ENCODE measurements around the gene FNIP2.
A peak's percentile ranks its signal among the peaks of the same experiment; 100 is the strongest.
"Not testable (repeated sequence)": the region's sequence is repeated elsewhere in the genome, so short reads cannot be mapped to it uniquely, and the experiment has no call there.

FNIP2 gene

GRCh38 chr4:158763462-158763861 is 5.4 kb upstream of the FNIP2 start:
- DNase-seq, result no peak

DNA sequence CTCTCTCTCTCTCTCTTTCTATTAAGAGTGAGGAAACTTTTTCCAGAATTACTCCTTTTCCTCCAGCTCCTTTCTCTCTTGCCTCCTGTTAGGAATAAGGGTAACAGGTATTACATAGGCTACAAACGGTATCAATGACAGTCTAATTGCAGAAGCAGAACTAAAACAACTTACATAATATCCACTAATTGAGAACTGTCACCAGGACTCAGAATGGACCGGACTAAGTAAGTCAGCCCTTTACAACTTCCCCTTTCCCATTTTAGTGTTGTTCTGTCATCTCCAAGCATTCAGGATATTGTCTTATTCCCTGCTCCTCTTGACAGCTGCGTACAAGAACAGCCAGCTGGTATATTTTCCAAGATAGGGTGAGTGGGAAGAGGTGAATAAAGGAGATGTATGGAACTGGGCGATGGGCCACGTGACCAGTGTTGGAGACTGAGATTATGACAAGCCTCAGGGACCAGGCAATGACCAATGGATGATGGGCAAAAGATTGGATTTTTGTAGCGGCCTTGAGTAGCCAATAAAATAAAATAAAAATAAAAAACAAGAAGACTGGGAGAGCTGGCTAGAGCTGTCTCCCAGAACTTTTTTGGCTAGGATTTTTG is 2.3 kb upstream of the FNIP2 start:
- DNase-seq, result no peak

GRCh38 chr4:158767451-158767850 is 1.4 kb upstream of the FNIP2 start:
- no peak for DNase-seq

- DNase-seq, result no peak
These were observed 522 bp downstream of the FNIP2 start for GRCh38 chr4:158769175-158769921.

DNA sequence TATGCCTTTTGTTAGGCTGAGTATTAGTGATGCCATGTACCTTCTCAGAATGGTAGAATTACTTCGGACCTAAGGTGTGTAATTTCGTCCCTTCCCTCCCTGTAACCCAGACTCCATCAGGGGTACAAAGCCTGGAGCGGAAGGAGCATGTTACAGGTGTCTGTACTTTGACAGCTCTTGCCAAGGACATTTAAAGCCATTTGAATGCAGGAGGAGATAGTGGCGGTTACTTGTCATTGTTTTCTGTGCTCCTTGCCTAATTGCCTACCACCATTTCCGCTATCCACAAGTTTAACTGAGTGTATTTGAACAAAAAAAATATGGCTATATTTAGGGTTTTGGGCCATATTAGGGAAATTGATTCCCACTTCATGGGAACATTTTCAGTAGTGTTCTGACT is 1.8 kb downstream of the FNIP2 start:
- no peak for DNase-seq

- no peak for DNase-seq
These were observed 3.0 kb downstream of the FNIP2 start for GRCh38 chr4:158771776-158772175.

- peak; percentile 81 for DNase-seq
These were observed 6.3 kb downstream of the FNIP2 start for GRCh38 chr4:158775091-158775651.

GRCh38 chr4:158776106-158776505 is 7.3 kb downstream of the FNIP2 start:
- DNase-seq, result no peak

GRCh38 chr4:158777423-158778155 is 8.8 kb downstream of the FNIP2 start:
- DNase-seq, result no peak

DNA sequence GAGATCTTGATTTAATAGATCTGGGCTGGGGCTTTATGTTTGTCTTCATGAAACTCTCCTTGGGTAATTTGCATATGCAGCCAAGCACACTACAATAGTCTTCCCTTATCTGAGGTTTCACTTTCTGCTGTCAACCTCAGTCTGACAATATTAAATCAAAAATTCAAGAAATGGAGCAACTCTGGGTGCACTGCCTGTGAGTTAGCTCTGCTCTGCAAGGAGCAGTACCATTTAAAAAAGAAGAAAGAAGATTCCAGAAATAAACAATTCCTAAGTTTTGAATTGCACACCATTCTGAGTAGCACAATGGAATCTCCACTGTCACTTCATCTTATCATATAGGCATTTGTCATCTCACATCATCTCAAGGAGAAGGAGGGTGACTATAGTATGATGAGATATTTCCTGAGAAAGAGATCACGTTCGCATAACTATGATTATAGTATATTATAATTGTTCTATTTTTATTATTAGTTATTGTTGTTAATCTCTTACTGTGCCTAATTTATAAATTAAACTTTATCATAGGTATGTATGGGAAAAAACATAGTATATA is 9.4 kb downstream of the FNIP2 start:
- DNase-seq, result no peak

DNA sequence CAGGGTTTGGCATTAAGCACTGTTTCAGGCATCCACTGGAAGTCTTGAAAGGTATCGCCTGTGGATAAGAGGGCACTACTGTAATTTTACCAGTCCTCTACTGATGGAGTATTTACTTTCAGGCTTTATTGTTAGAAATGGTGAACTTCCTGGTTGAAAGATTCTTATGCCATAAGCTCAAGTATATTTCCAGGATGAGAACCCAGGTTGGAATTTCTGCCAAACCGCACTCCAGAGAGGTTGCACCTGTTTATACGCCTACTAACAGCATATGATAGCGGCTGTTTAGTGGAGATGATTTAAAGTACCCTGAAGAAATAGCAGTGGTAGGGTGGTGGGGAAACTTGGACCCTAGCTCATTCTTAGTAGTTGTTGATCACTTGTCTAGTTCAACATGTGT is 9.9 kb downstream of the FNIP2 start:
- no peak for DNase-seq

DNA sequence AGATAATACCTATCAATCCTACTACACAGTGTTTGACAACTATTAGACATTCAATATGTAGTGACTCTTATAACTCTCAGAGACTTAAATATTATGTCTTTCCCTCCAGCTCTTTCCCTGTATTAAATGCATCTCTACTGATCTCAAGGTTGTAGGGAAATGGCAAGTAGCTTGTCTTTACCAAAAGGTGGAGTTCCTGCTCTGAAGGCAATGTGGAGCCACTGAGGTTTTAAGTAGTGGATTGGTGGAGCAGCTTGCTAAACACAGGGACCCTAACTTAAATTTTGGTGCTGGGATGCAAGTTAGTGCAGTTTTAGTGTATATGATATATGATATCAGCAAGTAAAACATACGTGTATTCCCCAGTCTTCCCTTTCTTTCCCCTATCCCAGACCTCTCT is 13.1 kb downstream of the FNIP2 start:
- no peak for DNase-seq

DNA sequence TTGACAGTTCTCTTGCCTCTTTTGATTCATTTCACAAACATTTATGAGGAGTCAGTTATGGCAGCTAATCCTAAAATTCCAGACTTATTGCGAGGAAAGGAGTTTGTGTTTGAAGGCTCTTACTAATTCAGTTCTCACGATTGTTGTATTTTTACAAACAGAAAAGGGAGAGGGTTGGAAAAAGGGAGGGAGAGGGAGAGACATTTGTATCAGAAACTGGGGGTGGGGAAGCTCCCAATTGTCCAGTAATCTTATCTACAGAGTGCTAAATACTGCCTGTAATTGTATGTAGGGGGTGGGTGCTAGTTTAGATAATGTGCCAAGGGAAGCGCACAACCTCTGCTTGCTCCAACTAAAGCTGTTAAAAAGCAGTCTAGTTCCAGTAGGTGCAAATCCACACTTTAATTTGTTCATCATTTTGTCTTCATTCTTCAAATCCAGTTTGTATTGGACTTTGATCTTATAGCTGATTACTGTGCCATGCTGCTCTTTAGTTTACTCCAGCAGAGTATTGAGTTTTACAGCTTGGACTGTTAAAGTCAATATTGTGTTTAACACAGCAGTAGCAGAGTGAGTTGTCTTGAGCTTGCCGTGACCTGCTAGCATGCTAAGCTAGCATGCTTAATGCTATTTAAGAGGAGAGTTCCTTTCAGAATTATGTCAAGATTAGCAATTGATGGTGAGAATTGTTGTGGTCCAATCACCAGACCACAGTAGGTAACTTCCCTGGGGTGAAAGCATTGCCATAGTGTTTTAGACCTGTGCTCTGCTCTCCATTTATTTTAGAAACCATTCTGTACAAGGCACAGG is 13.9 kb downstream of the FNIP2 start:
- no peak for DNase-seq

DNA sequence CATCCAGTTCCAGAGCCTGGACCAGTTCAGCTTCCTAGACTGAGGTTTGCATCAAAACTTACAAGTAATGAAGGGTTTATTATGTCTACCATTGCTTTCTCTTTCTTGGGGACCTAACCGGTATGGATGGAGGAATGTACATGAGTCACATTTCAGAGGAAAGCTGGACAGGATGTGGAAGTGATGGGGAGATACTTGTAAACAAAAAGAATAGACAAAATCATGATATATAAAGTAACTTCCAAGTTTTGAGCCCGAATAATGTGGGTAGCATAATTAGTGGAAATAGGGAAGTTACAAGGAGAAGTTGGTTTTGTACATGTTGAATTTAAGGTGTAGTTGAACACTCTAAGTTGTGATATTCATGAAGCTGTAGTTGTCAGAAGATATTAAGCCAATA is 15.0 kb downstream of the FNIP2 start:
- no peak for DNase-seq

- DNase-seq, result no peak
These were observed 16.9 kb downstream of the FNIP2 start for GRCh38 chr4:158785718-158786117.

- DNase-seq, result no peak
These were observed 17.3 kb downstream of the FNIP2 start for GRCh38 chr4:158786121-158786601.

DNA sequence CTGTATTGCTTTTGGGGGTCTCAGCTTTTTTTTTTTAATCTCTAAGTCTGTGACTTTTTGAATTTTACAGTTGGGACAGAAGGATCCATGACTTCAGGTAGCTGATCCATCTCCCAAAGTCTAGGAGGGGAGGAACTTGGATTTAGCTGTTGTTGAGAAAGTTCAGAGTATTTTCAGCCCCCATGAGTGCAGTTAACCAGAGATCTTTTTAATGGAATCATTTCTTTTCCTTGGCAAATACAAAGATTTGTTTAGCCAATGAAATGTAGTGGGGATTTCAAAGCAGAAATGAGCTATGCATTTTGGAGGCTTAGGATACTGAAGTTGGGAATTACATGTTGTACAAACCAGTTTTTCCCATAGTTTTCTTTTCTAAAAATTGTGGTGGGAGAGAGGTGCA is 18.1 kb downstream of the FNIP2 start:
- no peak for DNase-seq

DNA sequence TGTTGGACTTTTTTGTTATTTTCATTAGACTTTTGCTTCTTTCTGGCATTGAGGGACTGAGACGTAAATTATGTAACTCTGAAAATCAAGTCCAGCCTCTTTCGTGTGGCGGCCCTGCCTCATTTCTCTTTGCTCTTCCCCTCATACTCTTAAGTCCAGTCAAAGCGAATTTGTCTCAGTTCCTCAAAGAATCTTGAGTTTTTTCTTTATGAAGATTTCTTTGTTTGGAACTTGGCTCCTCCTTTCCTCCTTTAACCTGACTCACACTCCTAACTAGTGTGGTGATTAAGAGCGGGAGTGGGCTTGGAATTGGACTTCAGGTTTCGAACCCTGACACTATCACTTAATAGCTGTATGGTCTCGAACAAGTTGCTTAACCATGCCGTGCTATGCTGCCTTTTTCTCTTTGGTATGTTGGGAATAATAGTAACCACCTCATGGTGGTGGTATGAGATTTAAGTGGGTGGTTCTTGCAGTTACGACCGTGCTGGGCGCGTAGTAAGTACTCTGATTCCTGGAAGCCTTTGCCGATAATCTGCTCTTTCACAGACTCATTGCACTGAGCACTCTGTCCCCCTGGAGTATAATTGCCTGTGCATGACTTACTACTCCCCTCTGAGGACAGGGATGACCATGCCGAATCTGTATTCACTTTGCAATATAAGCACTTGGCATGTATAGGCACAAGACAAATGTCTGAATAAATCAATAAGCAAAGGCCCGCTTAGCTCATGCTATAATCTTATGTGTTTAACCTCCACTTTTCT is 19.1 kb downstream of the FNIP2 start:
- no peak for DNase-seq

DNA sequence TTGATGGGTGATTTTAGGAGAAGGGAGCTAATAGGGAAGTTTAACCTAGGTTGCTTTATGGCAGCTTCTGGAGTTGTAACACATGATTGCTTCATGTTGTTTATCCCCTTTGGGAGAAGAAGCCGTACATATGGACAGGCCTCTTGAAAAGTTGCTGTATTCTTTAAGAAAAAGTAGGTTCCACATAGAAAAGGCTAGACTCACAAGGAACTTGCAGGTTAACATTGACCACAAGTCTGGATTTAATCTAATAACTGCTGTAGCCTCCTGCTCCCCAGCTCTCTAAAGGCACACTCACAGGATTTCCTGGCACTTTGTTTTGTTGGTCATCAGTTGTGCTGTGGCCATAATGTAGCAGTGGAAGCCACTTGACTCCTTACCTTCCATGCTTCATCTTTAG is 19.7 kb downstream of the FNIP2 start:
- no peak for DNase-seq

DNA sequence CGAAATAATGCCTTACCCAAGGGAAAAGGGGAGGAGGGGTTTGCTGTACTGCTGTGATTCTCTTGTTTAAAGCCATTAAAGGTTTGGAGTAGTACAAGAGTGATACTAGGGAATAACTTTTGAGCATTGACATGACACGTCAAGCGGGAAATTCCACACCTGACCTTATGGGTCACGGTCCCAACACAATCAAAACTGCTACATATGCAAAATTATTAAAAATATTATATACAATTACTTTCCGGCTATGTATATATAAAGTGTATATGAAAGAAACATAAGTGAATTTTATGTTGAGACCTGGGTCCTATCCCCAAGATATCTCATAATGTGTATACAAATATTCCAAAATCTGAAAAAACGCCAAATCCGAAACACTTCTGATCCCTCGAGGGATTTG is 21.0 kb downstream of the FNIP2 start:
- DNase-seq, result no peak

DNA sequence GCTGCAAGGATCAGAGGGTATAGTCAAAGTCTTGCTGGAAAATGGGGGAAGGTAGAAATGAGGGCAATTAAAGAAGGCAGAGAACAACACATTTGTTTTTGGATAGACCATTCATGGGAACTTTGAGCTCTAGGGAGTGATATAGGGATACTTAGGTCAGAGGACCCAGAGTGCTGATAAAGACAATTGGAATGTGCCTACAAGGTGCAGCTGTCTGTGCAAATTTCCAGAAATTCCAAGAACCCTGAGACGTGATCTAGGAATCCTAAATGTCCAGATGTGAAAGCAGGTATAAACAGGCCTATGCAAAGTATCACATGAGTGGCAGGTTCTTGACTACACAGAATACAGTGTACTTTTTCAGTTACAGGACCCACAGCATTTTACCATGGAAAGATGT is 24.2 kb downstream of the FNIP2 start:
- DNase-seq, result no peak

DNA sequence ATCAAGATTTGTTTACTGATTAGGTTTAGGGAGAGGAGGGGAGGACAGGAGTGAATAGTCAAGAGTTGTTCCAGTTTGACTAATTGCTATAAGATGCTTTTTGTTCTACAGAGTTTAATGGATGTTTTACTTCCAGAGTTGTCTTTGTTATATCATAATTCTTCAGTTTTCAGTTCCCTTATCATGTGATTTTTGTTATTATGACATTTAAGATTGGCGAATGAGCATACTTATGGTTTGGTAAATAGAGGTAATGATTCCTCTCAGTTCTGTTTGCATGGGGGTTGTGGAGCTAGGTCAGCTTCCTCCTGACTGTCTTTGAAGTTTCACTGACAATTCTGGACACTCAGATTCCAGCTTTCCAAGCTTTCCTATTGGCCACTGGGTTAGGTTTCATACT is 24.6 kb downstream of the FNIP2 start:
- DNase-seq, result not testable (repeated sequence)

Measured in midbrain (tissue), 1 donor.